ENCODE measurements around the gene PRKD3.

DNA sequence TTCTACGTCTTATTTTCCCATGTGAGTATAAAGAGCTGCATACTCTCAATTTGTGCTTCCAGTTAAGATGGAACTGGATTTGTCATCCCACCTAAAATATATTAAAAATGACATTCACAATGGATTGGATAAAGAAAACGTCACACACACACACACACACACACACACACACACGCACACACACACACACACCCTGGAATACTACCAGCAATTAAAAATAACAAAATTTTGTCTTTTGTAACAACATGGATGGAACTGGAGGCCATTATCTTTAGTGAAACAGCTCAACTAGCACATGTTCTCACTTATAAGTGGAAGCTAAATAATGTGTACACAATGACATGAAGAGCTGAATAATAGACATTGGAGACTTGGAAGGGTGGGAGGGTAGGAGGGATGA is 16.0 kb upstream of the PRKD3 start:
- no peak for TF ChIP-seq TAF1 (IDR thresholded peaks at IDR 0.05; ENCODE audit: borderline replicate concordance, insufficient read depth, low read length)
- no peak for TF ChIP-seq POLR2AphosphoS5 (IDR thresholded peaks at IDR 0.05; ENCODE audit: low read depth, low read length)
- no peak for TF ChIP-seq SIN3A (IDR thresholded peaks at IDR 0.05; ENCODE audit: borderline replicate concordance, insufficient read depth, low read length)
- no peak for TF ChIP-seq REST (IDR thresholded peaks at IDR 0.05; ENCODE audit: insufficient read depth in 1 of 2, low read depth in 2 of 2, low read length in 2 of 2)
